GM12878 (cell line): ENCODE measurements around the gene ZNF225. TPM values are rescaled to one million over a fixed set of nuclear protein-coding genes. Genes with fewer than 3 reads are reported as not detected.

ENCODE experiments used
- ATAC-seq: fragments of 200-7000 bp; cut with Tn5 transposase; 3 replicates; pipeline ENCODE4 v1.9.1; 2020; ENCODE audit warnings: mild to moderate bottlenecking, moderate library complexity
- BruUV-seq: library from RNA; stranded (reverse); fragments of 400-500 nt; replicated peaks from 2 replicates; lab custom pipeline; 2021; lab: Mats Ljungman, UMichigan
- CTCF ChIA-PET: fragments of 300-600 bp; sonication (Branson Sonifier 250); formaldehyde crosslinking; extraction: SDS; loops from one replicate; lab custom pipeline; 2021; ENCODE audit warnings: inconsistent platforms; lab: Yijun Ruan, JAX
- POLR2A ChIA-PET: fragments of 350-600 bp; formaldehyde crosslinking; extraction: SDS; loops from one replicate; lab custom pipeline; 2021; ENCODE audit warnings: inconsistent platforms; lab: Charles Lee
- RAD21 ChIA-PET: fragments of 300-600 bp; sonication (Branson Sonifier 250); formaldehyde crosslinking; loops from one replicate; lab custom pipeline; 2023; ENCODE audit warnings: antibody characterized with exemption; ENCODE audit not compliant: unreplicated experiment; lab: Charles Lee
- SMC1A ChIA-PET: fragments of 300-600 bp; sonication (Branson Sonifier 250); formaldehyde crosslinking; loops from one replicate; lab custom pipeline; 2023; ENCODE audit not compliant: unreplicated experiment, uncharacterized antibody; lab: Charles Lee
- DNase-seq: peaks from one replicate; pipeline ENCODE4 v3.0.0-alpha.2; 2011; ENCODE audit warnings: low read depth, low spot score
- FAIRE-seq: peaks from 3 replicates; lab custom pipeline; 2011; peaks lifted over from hg19 to GRCh38; lab: Jason Lieb, UNC
- H2AFZ ChIP-seq: 2 replicates; pipeline ENCODE4 v1.6.0; 2011; ENCODE audit warnings: low read depth, low read length, control low read depth; ENCODE audit not compliant: control insufficient read depth
- H3K27ac ChIP-seq: 2 replicates; pipeline ENCODE4 v1.5.1; 2011; ENCODE audit warnings: control low read depth; ENCODE audit not compliant: control insufficient read depth, insufficient read depth
- H3K27me3 ChIP-seq, 2 experiments: replicated peaks in 1 of 2; 2 replicates each; pipeline versions ENCODE4 v1.6.0 to v1.6.1; 2011; ENCODE audit warnings: low read length in 1 of 2; ENCODE audit not compliant: control insufficient read depth in 2 of 2, insufficient read depth in 2 of 2
- H3K36me3 ChIP-seq, 2 experiments: 2 replicates each; pipeline ENCODE4 v1.5.1; 2011; ENCODE audit warnings: low read length in 1 of 2; ENCODE audit not compliant: control insufficient read depth in 2 of 2, insufficient read depth in 2 of 2
- H3K4me1 ChIP-seq: 2 replicates; pipeline ENCODE4 v1.6.1; 2011; ENCODE audit warnings: mild to moderate bottlenecking, low read length, moderate library complexity, mixed read lengths; ENCODE audit not compliant: control insufficient read depth, insufficient read depth
- H3K4me2 ChIP-seq: 2 replicates; pipeline ENCODE4 v1.6.0; 2011; ENCODE audit warnings: control low read depth; ENCODE audit not compliant: control insufficient read depth, insufficient read depth
- H3K4me3 ChIP-seq: fragments of 200-600 bp; sonication (generic); 2 replicates; pipeline ENCODE4 v1.5.1; 2016
- H3K79me2 ChIP-seq: 2 replicates; pipeline ENCODE4 v1.6.0; 2011; ENCODE audit warnings: low read length; ENCODE audit not compliant: control insufficient read depth, insufficient read depth
- H3K9ac ChIP-seq: 2 replicates; pipeline ENCODE4 v1.8.0; 2011; ENCODE audit warnings: low read length, control low read depth, mixed read lengths; ENCODE audit not compliant: control insufficient read depth, insufficient read depth
- H3K9me3 ChIP-seq: replicated peaks from 3 replicates; pipeline ENCODE4 v1.5.1; 2011; ENCODE audit warnings: mild to moderate bottlenecking, low read length; ENCODE audit not compliant: control insufficient read depth, insufficient read depth
- H4K20me1 ChIP-seq: 2 replicates; pipeline ENCODE4 v1.6.0; 2011; ENCODE audit not compliant: control insufficient read depth, insufficient read depth
- CBX5 ChIP-seq: sonication (generic); IDR thresholded peaks from 2 replicates; pipeline ENCODE4 v1.6.1; 2016; ENCODE audit warnings: low read depth, moderate library complexity, mild to moderate bottlenecking, inconsistent platforms
- KLF5 ChIP-seq: fragments of 450-650 bp; IDR thresholded peaks from 2 replicates; pipeline ENCODE4 v1.6.1; 2014; ENCODE audit warnings: mild to moderate bottlenecking; ENCODE audit not compliant: partially characterized antibody
- NFXL1 ChIP-seq: fragments of 450-650 bp; IDR thresholded peaks from 2 replicates; pipeline ENCODE4 v1.6.1; 2017; ENCODE audit warnings: antibody characterized with exemption, mild to moderate bottlenecking, borderline replicate concordance
- NRF1 ChIP-seq: conservative IDR thresholded peaks from 2 replicates; pipeline ENCODE4 v1.6.1; 2011; ENCODE audit warnings: mild to moderate bottlenecking, low read depth, low read length, improper control_type of control experiment
- SIN3A ChIP-seq: IDR thresholded peaks from 2 replicates; pipeline ENCODE4 v1.6.1; 2012; ENCODE audit warnings: low read depth, low read length, improper control_type of control experiment
- ZNF217 ChIP-seq: fragments of 450-650 bp; IDR thresholded peaks from 2 replicates; pipeline ENCODE4 v1.6.1; 2017; ENCODE audit warnings: antibody characterized with exemption, mild to moderate bottlenecking
- WGBS: methylation state at CpG from one replicate; pipeline ENCODE4 v1.1.6; 2016; ENCODE audit warnings: low lambda C conversion rate; ENCODE audit not compliant: insufficient replicate concordance, insufficient coverage; ENCODE audit errors: missing lambda C conversion rate; 5-methylcytosine and 5-hydroxymethylcytosine counted together
- in situ Hi-C: fragments of 300-500 bp; cut with MboI; formaldehyde crosslinking; loops from 9 replicates; pipeline ENCODE4 v1.14.3; 2018; ENCODE audit warnings: mixed read lengths
- intact Hi-C: fragments of 100-400 bp; cut with micrococcal nuclease; formaldehyde crosslinking; loops from one replicate; pipeline ENCODE4 v1.14.2; 2022; ENCODE audit not compliant: unreplicated experiment
- polyA plus RNA-seq, 11 experiments: library from polyadenylated mRNA; depleted of rRNA in 4 of 11; unstranded in 6 of 11; stranded (reverse) in 5 of 11; fragments of >200 nt; fragmentation: Nextera tagmentation in 4 of 11; fragmentation: Illumina TruSeq in 1 of 11; extraction: Ambion mirVana in 4 of 11; extraction: Trizol in 1 of 11; gene quantifications; 1 replicate in 1 of 11; 2 replicates in 10 of 11; pipeline versions ENCODE4 v1.2.1 to v1.2.3, GENCODE V29; 2011 to 2016; ENCODE audit warnings: inconsistent platforms in 2 of 11, missing spikeins in 2 of 11, low read depth in 1 of 11
- total RNA-seq, 4 experiments: library from RNA; depleted of rRNA in 3 of 4; stranded (reverse); fragments of >200 nt in 3 of 4; fragmentation: Illumina TruSeq in 1 of 4; extraction: Trizol in 1 of 4; gene quantifications; 2 replicates each; pipeline versions ENCODE4 v1.2.1 to v1.2.3, GENCODE V29; 2013 to 2021

Gene ZNF225
- total and polyA plus RNA-seq, 10 of the 15 experiments (the other 5 are each of a cell fraction or from before 2014, with no cell fraction given): 1.3 to 4.4 (median 2.6) TPM

- no peak for FAIRE-seq
- in situ Hi-C loops: no loop called here
- CTCF ChIA-PET: no interaction called here
Observed at GRCh38 chr19:44156475-44156874, 43.3 kb downstream of the ZNF225 start.

DNA sequence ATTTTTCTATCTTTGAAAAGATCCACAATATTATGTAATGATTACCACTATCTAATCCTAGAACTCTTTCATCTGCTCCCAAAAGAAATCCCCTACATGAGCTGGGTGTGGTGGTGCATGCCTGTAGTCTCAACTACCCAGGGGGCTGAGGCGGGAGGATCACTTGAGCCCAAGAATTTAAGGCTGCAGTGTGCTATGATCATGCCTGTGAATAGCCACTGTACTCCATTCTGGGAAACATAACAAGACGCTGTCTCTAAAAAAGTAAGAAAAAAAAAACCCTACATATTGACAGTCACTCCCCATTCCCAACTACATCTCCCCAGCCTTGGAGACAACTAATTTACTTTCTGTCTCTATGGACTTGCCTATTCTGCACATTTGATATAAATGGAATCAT, 50.6 kb downstream of the ZNF225 start:
- Histone ChIP-seq H3K79me2 (peaks cover 11% of the 10 kb centered on the region), H3K27ac (no peak overlapping the region), H3K4me1 (peaks cover 4% of the 10 kb centered on the region), H3K4me3 (no peak overlapping the region), H3K9me3 (peaks cover 9% of the 10 kb centered on the region), H3K9ac (no peak overlapping the region), H3K36me3 (0 out of 4 replicates have a peak, but pooled peaks cover 0 to 6% of the 10 kb centered on the region in 2 experiments), H3K4me2 (no peak overlapping the region), H2AFZ (no peak overlapping the region), H4K20me1 (no peaks in the 10 kb centered on the region), H3K27me3 (no peaks in the 10 kb centered on the region)
- CTCF ChIA-PET: interaction anchor here (1.2 kb wide), 1 partner anchor 354 kb away, joined by 3 read pairs; no protein-coding TSS in a partner anchor
- no peak for ATAC-seq
- FAIRE-seq: no peak
- no peak for DNase-seq
- BruUV-seq: no TSS peak
- RAD21 ChIA-PET: interaction anchor here (1.5 kb wide), 1 partner anchor 69 kb away, joined by 7 read pairs; the partner anchor contains the start of gene ZNF224
- in situ Hi-C loops: no loop called here
- 96% methylated on average over 2 of the region's 2 CpGs for WGBS
- POLR2A ChIA-PET: interaction anchor here (0.7 to 2.5 kb wide), 3 partner anchors 11 to 51 kb away, joined by 3 to 11 read pairs (median 9); no protein-coding TSS in a partner anchor
- intact Hi-C loops: loop anchor here (2.0 to 10.0 kb wide), 3 partner anchors 49 to 101 kb away; partner anchors contain the start of genes ZNF225 and ZNF227
- TF ChIP-seq NFXL1: no peak
- SMC1A ChIA-PET: interaction anchor here (1.1 to 1.6 kb wide), 2 partner anchors 10 to 68 kb away, joined by 3 to 7 read pairs; no protein-coding TSS in a partner anchor

More at GRCh38 chr19:44156475-44156874, 43.3 kb downstream of the ZNF225 start:
- ChIA-PET SMC1A (no interaction called here), POLR2A (no interaction called here), RAD21 (no interaction called here)
- H4K20me1 ChIP-seq: no peaks in the 10 kb centered on the region
- intact Hi-C loops: no loop called here
- no peak overlapping the region for H3K9ac ChIP-seq
- DNase-seq (no peak), ATAC-seq (no peak)
- no peaks in the 10 kb centered on the region for H3K79me2 ChIP-seq
- no peak overlapping the region for H3K4me3 ChIP-seq
- H3K36me3 ChIP-seq: peaks cover 0 to 6% of the 10 kb centered on the region in 2 experiments
- 93% methylated on average over 2 of the region's 2 CpGs for WGBS
- H3K9me3 ChIP-seq: peaks cover 24% of the 10 kb centered on the region
- H3K4me1 ChIP-seq: no peaks in the 10 kb centered on the region
- H2AFZ ChIP-seq: no peak overlapping the region
- H3K27ac ChIP-seq: no peak overlapping the region
- H3K4me2 ChIP-seq: no peak overlapping the region
- H3K27me3 ChIP-seq: no peaks in the 10 kb centered on the region
- BruUV-seq: no TSS peak
- TF ChIP-seq NRF1: no peak
- TF ChIP-seq ZNF217: peak; percentile 48; the same call in 1 of the 2 replicates
- TF ChIP-seq SIN3A: no peak
- 0 out of 2 replicates have a peak, but pooled peaks have one; percentile 71 for TF ChIP-seq CBX5
- peak; percentile 82 for TF ChIP-seq KLF5
